IMR-90 (cell line): Measurements from ENCODE around the gene ZDHHC16. TPM values are rescaled to one million over a fixed set of nuclear protein-coding genes. Genes with fewer than 3 reads are reported as not detected.

Experiments
- ATAC-seq: fragments of 200-7000 bp; cut with Tn5 transposase; 2 replicates; pipeline ENCODE4 v1.9.1; 2020; ENCODE audit warnings: low read depth, mild to moderate bottlenecking, moderate library complexity
- BruUV-seq: library from RNA; stranded (reverse); fragments of 400-500 nt; replicated peaks from 2 replicates; lab custom pipeline; 2021; lab: Mats Ljungman, UMichigan
- CTCF ChIA-PET: fragments of 300-600 bp; formaldehyde crosslinking; extraction: SDS; loops from one replicate; lab custom pipeline; 2021; ENCODE audit warnings: antibody characterized with exemption; lab: Yijun Ruan, JAX
- POLR2A ChIA-PET: fragments of 300-600 bp; sonication (Branson Sonifier 250); formaldehyde crosslinking; loops from one replicate; lab custom pipeline; 2022; ENCODE audit warnings: antibody characterized with exemption; ENCODE audit not compliant: unreplicated experiment; lab: Charles Lee
- DNase-seq: peaks from one replicate; pipeline ENCODE4 v3.0.0; 2013
- H2AFZ ChIP-seq: replicated peaks from 2 replicates; pipeline ENCODE3; 2013; ENCODE audit warnings: low read length, mild to moderate bottlenecking; ENCODE audit not compliant: poor library complexity
- H2AK5ac ChIP-seq: 2 replicates; pipeline ENCODE4 v1.6.1; 2013; ENCODE audit warnings: low read depth, low read length, inconsistent platforms
- H2AK9ac ChIP-seq: replicated peaks from 2 replicates; pipeline ENCODE3; 2013; ENCODE audit warnings: mild to moderate bottlenecking, low read depth, low read length, moderate library complexity; ENCODE audit not compliant: poor library complexity
- H2BK120ac ChIP-seq: 2 replicates; pipeline ENCODE4 v1.6.1; 2013; ENCODE audit warnings: low read depth, low read length, inconsistent platforms
- H2BK15ac ChIP-seq: 3 replicates; pipeline ENCODE4 v1.6.1; 2013; ENCODE audit warnings: low read depth, low read length, inconsistent platforms
- H2BK20ac ChIP-seq: 2 replicates; pipeline ENCODE4 v1.6.1; 2013; ENCODE audit warnings: low read depth, mild to moderate bottlenecking, inconsistent platforms, low read length, moderate library complexity
- H2BK5ac ChIP-seq: 2 replicates; pipeline ENCODE4 v1.6.1; 2013; ENCODE audit warnings: mild to moderate bottlenecking, low read depth, low read length, inconsistent platforms; ENCODE audit not compliant: poor library complexity, severe bottlenecking
- H3K14ac ChIP-seq: replicated peaks from 2 replicates; pipeline ENCODE4 v1.6.1; 2013; ENCODE audit warnings: low read depth, low read length, inconsistent platforms
- H3K18ac ChIP-seq: 2 replicates; pipeline ENCODE4 v1.6.1; 2013; ENCODE audit warnings: low read depth, low read length, control low read depth
- H3K23ac ChIP-seq: 2 replicates; pipeline ENCODE4 v1.6.1; 2013; ENCODE audit warnings: low read depth, low read length, inconsistent platforms
- H3K27ac ChIP-seq: 2 replicates; pipeline ENCODE4 v1.5.1; 2013; ENCODE audit warnings: mild to moderate bottlenecking, control low read depth, low read length; ENCODE audit not compliant: insufficient read depth
- H3K27me3 ChIP-seq: 2 replicates; pipeline ENCODE4 v1.6.1; 2013; ENCODE audit warnings: low read length; ENCODE audit not compliant: control insufficient read depth, insufficient read depth
- H3K36me3 ChIP-seq: 2 replicates; pipeline ENCODE4 v1.6.1; 2013; ENCODE audit warnings: low read length, mixed read lengths; ENCODE audit not compliant: control insufficient read depth, insufficient read depth
- H3K4ac ChIP-seq: 2 replicates; pipeline ENCODE4 v1.6.1; 2013; ENCODE audit warnings: low read depth, low read length, inconsistent platforms
- H3K4me1 ChIP-seq: 2 replicates; pipeline ENCODE4 v1.6.1; 2013; ENCODE audit warnings: low read length, mixed read lengths; ENCODE audit not compliant: control insufficient read depth, insufficient read depth
- H3K4me2 ChIP-seq: 2 replicates; pipeline ENCODE4 v1.6.1; 2013; ENCODE audit warnings: low read depth, mild to moderate bottlenecking, control low read depth, low read length, moderate library complexity
- H3K4me3 ChIP-seq: 2 replicates; pipeline ENCODE4 v1.5.1; 2013; ENCODE audit warnings: low read depth, mild to moderate bottlenecking, control low read depth, low read length, moderate library complexity; ENCODE audit not compliant: insufficient read depth
- H3K56ac ChIP-seq: 2 replicates; pipeline ENCODE4 v1.6.1; 2013; ENCODE audit warnings: low read length, inconsistent platforms; ENCODE audit not compliant: insufficient read depth; ENCODE audit errors: extremely low read depth
- H3K79me1 ChIP-seq, 2 experiments: 2 replicates each; pipeline ENCODE4 v1.6.1; 2013; ENCODE audit warnings: low read length in 2 of 2, inconsistent platforms in 1 of 2, low read depth in 1 of 2
- H3K9ac ChIP-seq: 2 replicates; pipeline ENCODE4 v1.6.1; 2013; ENCODE audit warnings: low read depth, low read length, control low read depth
- H3K9me1 ChIP-seq: 2 replicates; pipeline ENCODE4 v1.6.1; 2013; ENCODE audit warnings: low read length, inconsistent platforms; ENCODE audit not compliant: insufficient read depth
- H3K9me3 ChIP-seq: 2 replicates; pipeline ENCODE4 v1.6.1; 2013; ENCODE audit warnings: low read length; ENCODE audit not compliant: control insufficient read depth, insufficient read depth
- H4K20me1 ChIP-seq: 2 replicates; pipeline ENCODE4 v1.6.1; 2013; ENCODE audit warnings: low read length, inconsistent platforms; ENCODE audit not compliant: insufficient read depth
- H4K5ac ChIP-seq: 2 replicates; pipeline ENCODE4 v1.6.1; 2013; ENCODE audit warnings: mild to moderate bottlenecking, low read depth, low read length, control low read depth
- H4K8ac ChIP-seq, 2 experiments: 2 replicates each; pipeline ENCODE4 v1.6.1; 2013; ENCODE audit warnings: low read depth in 2 of 2, low read length in 2 of 2, control low read depth in 1 of 2, inconsistent platforms in 1 of 2
- H4K91ac ChIP-seq: 2 replicates; pipeline ENCODE4 v1.6.1; 2013; ENCODE audit warnings: low read depth, low read length, inconsistent platforms; ENCODE audit not compliant: insufficient read depth
- BHLHE40 ChIP-seq: fragments of 150-350 bp; IDR thresholded peaks from 2 replicates; pipeline ENCODE4 v1.6.1; 2016; ENCODE audit warnings: mild to moderate bottlenecking, low read depth, low read length
- CEBPB ChIP-seq: IDR thresholded peaks from 2 replicates; pipeline ENCODE4 v1.6.1; 2012; ENCODE audit warnings: low read depth, low read length, improper control_type of control experiment
- CHD1 ChIP-seq: IDR thresholded peaks from 2 replicates; pipeline ENCODE4 v1.6.1; 2012; ENCODE audit warnings: low read depth, low read length, improper control_type of control experiment
- CTCF ChIP-seq: conservative IDR thresholded peaks from 2 replicates; pipeline ENCODE4 v1.5.1; 2012; ENCODE audit warnings: mild to moderate bottlenecking, low read depth, low read length, improper control_type of control experiment
- ELK1 ChIP-seq: fragments of 150-350 bp; IDR thresholded peaks from 2 replicates; pipeline ENCODE4 v1.6.1; 2016; ENCODE audit warnings: low read depth, mild to moderate bottlenecking, low read length, moderate library complexity, borderline replicate concordance
- MAFK ChIP-seq: IDR thresholded peaks from 2 replicates; pipeline ENCODE4 v1.6.1; 2012; ENCODE audit warnings: low read depth, low read length, improper control_type of control experiment
- MXI1 ChIP-seq: IDR thresholded peaks from 2 replicates; pipeline ENCODE4 v1.6.1; 2012; ENCODE audit warnings: low read depth, mild to moderate bottlenecking, low read length, moderate library complexity, borderline replicate concordance
- NFE2L2 ChIP-seq: fragments of 150-350 bp; IDR thresholded peaks from 2 replicates; pipeline ENCODE4 v1.6.1; 2016; ENCODE audit warnings: low read depth, mild to moderate bottlenecking, low read length
- POLR2A ChIP-seq: IDR thresholded peaks from 2 replicates; pipeline ENCODE4 v1.6.1; 2012; ENCODE audit warnings: mild to moderate bottlenecking, low read depth, low read length
- RFX5 ChIP-seq: IDR thresholded peaks from 2 replicates; pipeline ENCODE4 v1.8.0; 2012; ENCODE audit warnings: low read depth, mild to moderate bottlenecking, low read length, moderate library complexity
- SMC3 ChIP-seq: fragments of 150-350 bp; IDR thresholded peaks from 2 replicates; pipeline ENCODE4 v1.6.1; 2016; ENCODE audit warnings: low read depth, mild to moderate bottlenecking, antibody characterized with exemption, low read length, moderate library complexity
- USF2 ChIP-seq: fragments of 150-350 bp; IDR thresholded peaks from 2 replicates; pipeline ENCODE4 v1.6.1; 2017; ENCODE audit warnings: mild to moderate bottlenecking, antibody characterized with exemption, low read length, low read depth
- dilution Hi-C: fragments of 300-500 bp; cut with HindIII; formaldehyde crosslinking; loops from one replicate; pipeline ENCODE4 v1.14.3; 2018; ENCODE audit warnings: low sequenced_read_pairs; ENCODE audit not compliant: unreplicated experiment
- in situ Hi-C: fragments of 300-500 bp; cut with MboI; formaldehyde crosslinking; loops from 3 replicates; pipeline ENCODE4 v1.14.3; 2019; ENCODE audit warnings: low sequenced_read_pairs, inconsistent platforms, mixed read lengths
- intact Hi-C: fragments of 100-400 bp; cut with micrococcal nuclease; formaldehyde crosslinking; loops from 2 replicates; pipeline ENCODE4 v1.10.0; 2022
- polyA plus RNA-seq, 3 experiments: library from polyadenylated mRNA; depleted of rRNA; stranded (reverse); fragments of >200 nt; gene quantifications; 2 replicates each; pipeline ENCODE4 v1.2.3, GENCODE V29; 2012; ENCODE audit warnings: low replicate concordance in 1 of 3
- total RNA-seq: library from RNA; depleted of rRNA; stranded (reverse); fragments of >200 nt; gene quantifications from 2 replicates; pipeline ENCODE4 v1.2.3, GENCODE V29; 2012

ZDHHC16 gene
- total and polyA plus RNA-seq, 2 of the 4 experiments (the other 2 are of a cell fraction), result 54.7 to 64.0 TPM

GRCh38 chr10:97401455-97401919, 44.5 kb upstream of the ZDHHC16 start (continued):
- TF ChIP-seq CTCF (no peak), MAFK (no peak), POLR2A (no peak), BHLHE40 (no peak), RFX5 (no peak), CHD1 (no peak)

GRCh38 chr10:97404044-97404443, 41.9 kb upstream of the ZDHHC16 start:
- ChIA-PET POLR2A (no interaction called here), CTCF (no interaction called here)
- in situ Hi-C loops (no loop called here), intact Hi-C loops (no loop called here), dilution Hi-C loops (no loop called here)
- Histone ChIP-seq H2BK120ac (no peak overlapping the region), H3K56ac (no peak overlapping the region), H2BK15ac (no peak overlapping the region), H3K23ac (no peak overlapping the region), H2AFZ (no peak overlapping the region), H3K9ac (no peak overlapping the region), H3K18ac (no peak overlapping the region), H4K5ac (no peak overlapping the region), H3K79me1 (peaks cover 0 to 9% of the 10 kb centered on the region in 2 experiments; a peak in 3 of 4 replicates), H3K4me3 (no peak overlapping the region), H3K4ac (no peak overlapping the region), H4K8ac (no peak overlapping the region), H2BK5ac (no peak overlapping the region), H3K9me1 (no peaks in the 10 kb centered on the region), H3K27ac (no peak overlapping the region), H2AK5ac (no peak overlapping the region), H3K27me3 (no peaks in the 10 kb centered on the region), H3K14ac (no peak overlapping the region), H4K91ac (no peak overlapping the region), H4K20me1 (no peaks in the 10 kb centered on the region), H2BK20ac (no peak overlapping the region), H3K4me2 (no peak overlapping the region), H3K4me1 (peaks cover 3% of the 10 kb centered on the region; the same call in 1 of the 2 replicates), H3K9me3 (no peaks in the 10 kb centered on the region), H2AK9ac (no peak overlapping the region), H3K36me3 (no peaks in the 10 kb centered on the region)
- BruUV-seq, result no TSS peak
- no peak for ATAC-seq
- DNase-seq, result no peak
- no peak for TF ChIP-seq CHD1
- no peak for TF ChIP-seq POLR2A
- no peak for TF ChIP-seq NFE2L2
- no peak for TF ChIP-seq ELK1
- TF ChIP-seq CEBPB, result no peak
- no peak for TF ChIP-seq MXI1
- TF ChIP-seq SMC3, result no peak
- TF ChIP-seq BHLHE40, result no peak
- TF ChIP-seq USF2, result no peak
